Neural progenitor cell (in vitro differentiated cells): Measurements from ENCODE around the gene CELSR1. TPM values are rescaled to one million over a fixed set of nuclear protein-coding genes. Genes with fewer than 3 reads are reported as not detected.

Source experiments
- DNase-seq: peaks from one replicate; pipeline ENCODE4 v3.0.0-alpha.2; 2016; ENCODE audit warnings: low spot score
- H2AFZ ChIP-seq: fragments of 200-600 bp; sonication (generic); replicated peaks from 2 replicates; pipeline ENCODE4 v1.6.1; 2016; ENCODE audit warnings: antibody characterized with exemption
- H3F3A ChIP-seq: fragments of 200-600 bp; sonication (generic); 2 replicates; pipeline ENCODE4 v1.6.1; 2016; ENCODE audit warnings: antibody characterized with exemption, low read depth
- H3K27ac ChIP-seq: fragments of 200-600 bp; sonication (generic); 2 replicates; pipeline ENCODE4 v1.5.1; 2016; ENCODE audit warnings: mild to moderate bottlenecking
- H3K27me3 ChIP-seq: fragments of 200-600 bp; sonication (generic); 2 replicates; pipeline ENCODE4 v1.6.1; 2016; ENCODE audit warnings: mild to moderate bottlenecking, moderate library complexity
- H3K36me3 ChIP-seq: fragments of 200-600 bp; sonication (generic); 2 replicates; pipeline ENCODE4 v1.5.1; 2016
- H3K4me1 ChIP-seq: fragments of 200-600 bp; sonication (generic); 2 replicates; pipeline ENCODE4 v1.6.1; 2016; ENCODE audit warnings: mixed run types
- H3K4me2 ChIP-seq: fragments of 200-600 bp; sonication (generic); 2 replicates; pipeline ENCODE4 v1.6.1; 2016
- H3K4me3 ChIP-seq: fragments of 200-600 bp; sonication (generic); 2 replicates; pipeline ENCODE4 v1.5.1; 2016
- H3K79me2 ChIP-seq: fragments of 200-600 bp; sonication (generic); 2 replicates; pipeline ENCODE4 v1.6.1; 2016; ENCODE audit warnings: low read depth
- H3K9ac ChIP-seq: fragments of 200-600 bp; sonication (generic); 2 replicates; pipeline ENCODE4 v1.6.1; 2016
- H3K9me3 ChIP-seq: fragments of 200-600 bp; sonication (generic); 2 replicates; pipeline ENCODE4 v1.5.1; 2016; ENCODE audit warnings: low read depth
- H4K20me1 ChIP-seq: fragments of 200-600 bp; sonication (generic); 2 replicates; pipeline ENCODE4 v1.6.1; 2016; ENCODE audit warnings: low read depth
- H3K27ac Mint-ChIP-seq: 3 replicates; pipeline ENCODE4 v1.8.0; 2021; ENCODE audit warnings: mixed read lengths
- H3K27me3 Mint-ChIP-seq: 2 replicates; pipeline ENCODE4 v1.8.0; 2022; ENCODE audit warnings: low read depth, mild to moderate bottlenecking, inconsistent platforms, moderate library complexity, mixed read lengths; ENCODE audit not compliant: insufficient read depth
- H3K36me3 Mint-ChIP-seq: 3 replicates; pipeline ENCODE4 v1.8.0; 2021; ENCODE audit warnings: mixed read lengths
- H3K4me1 Mint-ChIP-seq: 3 replicates; pipeline ENCODE4 v1.8.0; 2021; ENCODE audit warnings: mixed read lengths
- H3K4me3 Mint-ChIP-seq: 3 replicates; pipeline ENCODE4 v1.8.0; 2021; ENCODE audit warnings: mild to moderate bottlenecking, moderate library complexity, mixed read lengths
- H3K9me3 Mint-ChIP-seq: 3 replicates; pipeline ENCODE4 v1.8.0; 2020; ENCODE audit warnings: mixed read lengths
- EZH2 ChIP-seq: fragments of 200-600 bp; sonication (generic); IDR thresholded peaks from 2 replicates; pipeline ENCODE4 v1.6.1; 2017; ENCODE audit warnings: antibody characterized with exemption, mild to moderate bottlenecking, moderate library complexity
- EZH2phosphoT487 ChIP-seq: fragments of 200-600 bp; sonication (generic); IDR thresholded peaks from 2 replicates; pipeline ENCODE4 v1.6.1; 2017; ENCODE audit warnings: antibody characterized with exemption
- total RNA-seq: library from RNA; depleted of rRNA; stranded (reverse); fragments of >200 nt; gene quantifications from 2 replicates; pipeline ENCODE4 v1.2.3, GENCODE V29; 2015; ENCODE audit warnings: low replicate concordance
- TF ChIP-seq, protein P1 (sequence below): fragments of 200-600 bp; sonication (generic); IDR thresholded peaks from 2 replicates; pipeline ENCODE4 v1.5.1; 2017; ENCODE audit warnings: antibody characterized with exemption, mild to moderate bottlenecking

CELSR1 gene
- total RNA-seq, 1 donor from 2014 or later: 12.3 TPM

DNA sequence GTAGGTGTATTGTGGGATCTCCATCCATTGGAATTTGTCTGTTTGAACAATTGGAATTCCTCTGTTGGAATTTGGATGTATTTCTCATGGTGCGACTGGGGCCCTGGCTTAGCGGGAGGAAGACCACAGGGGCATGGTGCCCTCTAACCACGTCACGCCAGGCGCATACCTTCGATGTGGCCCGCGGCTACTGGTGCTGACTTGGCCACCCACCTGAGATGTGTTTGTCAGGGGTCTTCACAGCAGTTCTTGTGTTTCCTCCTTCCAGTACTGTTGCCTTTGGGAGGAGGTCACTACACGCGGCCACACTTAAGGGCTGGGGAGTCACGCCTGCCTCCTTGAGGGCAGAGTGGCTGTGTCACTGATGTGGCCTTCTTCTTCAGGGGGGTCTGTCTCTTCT lies 46.2 kb upstream of the CELSR1 start:
- no peak overlapping the region for H3K9ac ChIP-seq
- H3K9me3 ChIP-seq: no peaks in the 10 kb centered on the region
- no peak overlapping the region for H3K27ac Mint-ChIP-seq
- H3K79me2 ChIP-seq: peaks cover 6% of the 10 kb centered on the region
- no peaks in the 10 kb centered on the region for H3K36me3 ChIP-seq
- H3K4me1 Mint-ChIP-seq: peaks cover 49% of the 10 kb centered on the region
- no peak overlapping the region for H3K4me2 ChIP-seq
- no peaks in the 10 kb centered on the region for H3K36me3 Mint-ChIP-seq
- H3F3A ChIP-seq: peaks cover 17% of the 10 kb centered on the region
- TF ChIP-seq EZH2phosphoT487 (no peak), EZH2 (no peak)
- TF ChIP-seq, protein P1, sequence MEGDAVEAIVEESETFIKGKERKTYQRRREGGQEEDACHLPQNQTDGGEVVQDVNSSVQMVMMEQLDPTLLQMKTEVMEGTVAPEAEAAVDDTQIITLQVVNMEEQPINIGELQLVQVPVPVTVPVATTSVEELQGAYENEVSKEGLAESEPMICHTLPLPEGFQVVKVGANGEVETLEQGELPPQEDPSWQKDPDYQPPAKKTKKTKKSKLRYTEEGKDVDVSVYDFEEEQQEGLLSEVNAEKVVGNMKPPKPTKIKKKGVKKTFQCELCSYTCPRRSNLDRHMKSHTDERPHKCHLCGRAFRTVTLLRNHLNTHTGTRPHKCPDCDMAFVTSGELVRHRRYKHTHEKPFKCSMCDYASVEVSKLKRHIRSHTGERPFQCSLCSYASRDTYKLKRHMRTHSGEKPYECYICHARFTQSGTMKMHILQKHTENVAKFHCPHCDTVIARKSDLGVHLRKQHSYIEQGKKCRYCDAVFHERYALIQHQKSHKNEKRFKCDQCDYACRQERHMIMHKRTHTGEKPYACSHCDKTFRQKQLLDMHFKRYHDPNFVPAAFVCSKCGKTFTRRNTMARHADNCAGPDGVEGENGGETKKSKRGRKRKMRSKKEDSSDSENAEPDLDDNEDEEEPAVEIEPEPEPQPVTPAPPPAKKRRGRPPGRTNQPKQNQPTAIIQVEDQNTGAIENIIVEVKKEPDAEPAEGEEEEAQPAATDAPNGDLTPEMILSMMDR: no peak
- DNase-seq: no peak
- peaks cover 34% of the 10 kb centered on the region for H3K27me3 ChIP-seq
- H3K27me3 Mint-ChIP-seq: peaks cover 7% of the 10 kb centered on the region
- peaks cover 16% of the 10 kb centered on the region for H3K4me1 ChIP-seq
- peaks cover 1% of the 10 kb centered on the region for H3K9me3 Mint-ChIP-seq
- H3K27ac ChIP-seq: no peak overlapping the region
- no peak overlapping the region for H3K4me3 Mint-ChIP-seq
- no peak overlapping the region for H2AFZ ChIP-seq
- H4K20me1 ChIP-seq: peaks cover 94% of the 10 kb centered on the region
- H3K4me3 ChIP-seq: no peak overlapping the region

DNA sequence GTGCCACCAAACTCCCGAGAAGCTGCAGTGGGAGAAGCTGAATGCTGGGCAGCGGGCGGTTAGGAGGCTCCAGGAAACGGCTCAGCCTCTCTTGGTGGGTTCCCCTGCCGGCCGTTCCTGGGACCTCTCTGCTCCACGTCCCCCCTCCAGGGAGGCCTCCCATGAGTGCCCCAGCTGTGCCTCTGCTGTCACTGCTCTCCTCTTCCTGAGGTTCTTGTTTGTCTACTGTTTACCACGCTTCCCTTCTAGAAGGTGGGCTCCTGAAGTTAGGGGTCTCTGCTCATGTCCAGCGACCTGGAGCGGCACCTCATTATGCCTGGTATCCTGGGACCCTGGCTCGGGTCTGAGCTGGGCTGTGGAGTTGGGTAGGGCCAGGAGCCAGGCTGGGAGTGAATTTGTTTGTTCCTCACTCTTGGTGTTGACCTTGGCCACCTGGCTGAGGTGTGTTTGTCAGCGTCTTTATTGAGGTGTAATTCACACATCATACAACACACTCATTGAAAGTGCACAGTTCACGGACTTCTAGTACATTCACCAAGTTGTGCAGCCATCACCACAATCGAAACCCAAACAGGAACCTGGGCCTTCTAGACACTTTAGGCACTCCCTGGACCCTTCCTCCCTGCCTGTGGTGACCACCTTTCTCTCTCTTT lies 45.0 kb upstream of the CELSR1 start:
- Histone ChIP-seq H3K79me2 (peaks cover 9% of the 10 kb centered on the region), H3K27ac (no peak overlapping the region), H3K4me2 (no peak overlapping the region), H3K27me3 (peaks cover 44% of the 10 kb centered on the region), H3K9ac (no peak overlapping the region), H3K36me3 (no peaks in the 10 kb centered on the region), H3F3A (peaks cover 17% of the 10 kb centered on the region), H3K9me3 (no peaks in the 10 kb centered on the region), H3K4me3 (no peak overlapping the region), H4K20me1 (peaks cover 93% of the 10 kb centered on the region), H3K4me1 (peaks cover 15% of the 10 kb centered on the region), H2AFZ (no peak overlapping the region)
- TF ChIP-seq EZH2phosphoT487: no peak
- TF ChIP-seq, protein P1: no peak
- no peak for TF ChIP-seq EZH2
- Mint-ChIP-seq H3K4me3 (no peak overlapping the region), H3K36me3 (no peaks in the 10 kb centered on the region), H3K27me3 (peaks cover 5% of the 10 kb centered on the region), H3K4me1 (peaks cover 55% of the 10 kb centered on the region), H3K27ac (no peak overlapping the region), H3K9me3 (peaks cover 1% of the 10 kb centered on the region)
- no peak for DNase-seq

DNA sequence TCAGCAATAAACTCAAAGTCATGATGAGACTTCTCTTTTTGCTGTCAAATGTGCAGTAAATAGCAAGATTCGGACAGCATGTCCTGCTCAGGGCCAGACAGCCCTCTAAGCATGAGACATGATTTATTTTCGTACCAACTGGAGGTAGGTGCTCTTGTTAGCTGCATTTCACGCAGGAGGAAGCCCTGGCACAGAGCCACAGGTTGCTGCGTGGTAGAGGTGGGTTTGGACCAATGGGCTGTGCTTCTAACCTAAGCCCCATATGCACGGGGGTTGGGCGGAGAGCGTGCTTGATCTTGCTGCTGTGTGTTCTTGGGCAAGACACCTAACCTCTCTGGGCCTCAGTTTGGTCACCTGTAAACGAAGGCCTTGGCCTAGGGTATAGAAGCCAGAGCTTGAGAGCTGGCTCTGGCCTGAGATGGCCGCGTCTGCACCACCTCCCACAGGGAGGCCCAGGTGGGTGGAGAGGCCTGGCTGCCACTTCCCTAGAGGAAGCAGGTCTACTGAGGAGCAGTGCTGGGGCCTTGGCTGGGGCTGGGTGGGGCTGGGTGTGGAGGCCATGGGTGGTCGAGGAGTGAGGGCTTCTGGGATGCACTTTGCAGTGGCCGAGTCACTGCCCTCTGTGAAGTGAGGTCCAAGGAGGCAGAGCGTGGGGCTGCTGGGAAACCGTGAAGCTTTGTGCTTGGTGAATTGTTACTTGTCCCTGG lies 44.3 kb upstream of the CELSR1 start:
- Mint-ChIP-seq H3K4me1 (peaks cover 48% of the 10 kb centered on the region), H3K4me3 (no peak overlapping the region), H3K36me3 (no peaks in the 10 kb centered on the region), H3K27ac (no peak overlapping the region), H3K9me3 (peaks cover 1% of the 10 kb centered on the region), H3K27me3 (peaks cover 5% of the 10 kb centered on the region)
- H3K4me2 ChIP-seq: no peak overlapping the region
- H3K27me3 ChIP-seq: peaks cover 45% of the 10 kb centered on the region
- H4K20me1 ChIP-seq: peaks cover 86% of the 10 kb centered on the region
- no peak overlapping the region for H3K4me3 ChIP-seq
- no peaks in the 10 kb centered on the region for H3K9me3 ChIP-seq
- H3F3A ChIP-seq: peaks cover 17% of the 10 kb centered on the region
- no peak overlapping the region for H3K27ac ChIP-seq
- peaks cover 9% of the 10 kb centered on the region for H3K79me2 ChIP-seq
- H3K9ac ChIP-seq: no peak overlapping the region
- H3K36me3 ChIP-seq: no peaks in the 10 kb centered on the region
- peaks cover 15% of the 10 kb centered on the region for H3K4me1 ChIP-seq
- H2AFZ ChIP-seq: no peak overlapping the region
- no peak for DNase-seq
- TF ChIP-seq EZH2phosphoT487 (no peak), EZH2 (no peak)
- TF ChIP-seq, protein P1: no peak
